HepG2 (cell line): Measurements from ENCODE around the gene FGD5. TPM values are rescaled to one million over a fixed set of nuclear protein-coding genes. Genes with fewer than 3 reads are reported as not detected.
A peak's percentile ranks its signal among the peaks of the same experiment; 100 is the strongest.

Source experiments
- CENPBD1 ChIP-seq: sonication (generic); formaldehyde crosslinking; IDR thresholded peaks from 2 replicates; pipeline ENCODE4 v1.8.0; 2022; ENCODE audit warnings: missing genetic modification reagents, low read depth, mild to moderate bottlenecking, borderline replicate concordance
- CREM ChIP-seq, 2 experiments: sonication (generic) in 1 of 2; formaldehyde crosslinking in 1 of 2; IDR thresholded peaks; 2 replicates each; pipeline versions ENCODE4 v1.4.0 to v1.6.1; 2016 to 2020; ENCODE audit warnings: antibody characterized with exemption in 1 of 2, mild to moderate bottlenecking in 1 of 2, missing genetic modification reagents in 1 of 2
- IRF2 ChIP-seq: IDR thresholded peaks from 2 replicates; pipeline ENCODE4 v1.6.1; 2018; ENCODE audit warnings: missing genetic modification reagents, missing compliant biosample characterization
- ISL2 ChIP-seq: sonication (generic); formaldehyde crosslinking; IDR thresholded peaks from 2 replicates; pipeline ENCODE4 v1.5.0; 2020; ENCODE audit warnings: missing genetic modification reagents
- LBX2 ChIP-seq: sonication (generic); formaldehyde crosslinking; IDR thresholded peaks from 2 replicates; pipeline ENCODE4 v1.5.0; 2020; ENCODE audit warnings: missing genetic modification reagents, mild to moderate bottlenecking, borderline replicate concordance
- MXD4 ChIP-seq: IDR thresholded peaks from 2 replicates; pipeline ENCODE4 v1.6.1; 2016; ENCODE audit warnings: mild to moderate bottlenecking, missing biosample characterization, missing genetic modification reagents
- NR2F6 ChIP-seq, 2 experiments: IDR thresholded peaks; 2 replicates each; pipeline ENCODE4 v1.6.1; 2016; ENCODE audit warnings: antibody characterized with exemption in 1 of 2, mild to moderate bottlenecking in 1 of 2
- PHF20 ChIP-seq: sonication (generic); formaldehyde crosslinking; IDR thresholded peaks from 2 replicates; pipeline ENCODE4 v1.5.0; 2020; ENCODE audit warnings: mild to moderate bottlenecking, missing genetic modification reagents
- RARA ChIP-seq: IDR thresholded peaks from 2 replicates; pipeline ENCODE4 v1.6.1; 2016; ENCODE audit warnings: missing genetic modification reagents, missing compliant biosample characterization
- SIN3A ChIP-seq: IDR thresholded peaks from 2 replicates; pipeline ENCODE4 v1.6.1; 2011; ENCODE audit warnings: low read depth, mild to moderate bottlenecking, control low read depth, low read length, borderline replicate concordance
- SSRP1 ChIP-seq: IDR thresholded peaks from 2 replicates; pipeline ENCODE4 v1.6.1; 2016; ENCODE audit warnings: control low read depth
- TBP ChIP-seq: sonication (generic); formaldehyde crosslinking; IDR thresholded peaks from 2 replicates; pipeline ENCODE4 v1.5.0; 2020; ENCODE audit warnings: missing genetic modification reagents
- THAP8 ChIP-seq: sonication (generic); formaldehyde crosslinking; IDR thresholded peaks from 2 replicates; pipeline ENCODE4 v1.5.1; 2020; ENCODE audit warnings: missing genetic modification reagents, mild to moderate bottlenecking, borderline replicate concordance
- XRCC5 ChIP-seq: fragments of 200-400 bp; formaldehyde crosslinking; optimal IDR thresholded peaks from 2 replicates; pipeline ENCODE3; 2017; ENCODE audit warnings: mild to moderate bottlenecking, low read length
- ZBTB1 ChIP-seq: sonication (generic); formaldehyde crosslinking; IDR thresholded peaks from 2 replicates; pipeline ENCODE4 v1.4.0; 2020; ENCODE audit warnings: missing genetic modification reagents, borderline replicate concordance
- ZBTB34 ChIP-seq: sonication (generic); formaldehyde crosslinking; IDR thresholded peaks from 2 replicates; pipeline ENCODE4 v1.8.0; 2022; ENCODE audit warnings: mild to moderate bottlenecking, missing genetic modification reagents
- ZNF3 ChIP-seq: IDR thresholded peaks from 2 replicates; pipeline ENCODE4 v1.7.0; 2017; ENCODE audit warnings: inconsistent platforms
- ZNF550 ChIP-seq: sonication (generic); formaldehyde crosslinking; IDR thresholded peaks from 2 replicates; pipeline ENCODE4 v1.4.0; 2020; ENCODE audit warnings: mild to moderate bottlenecking, missing genetic modification reagents, borderline replicate concordance
- ZNF552 ChIP-seq: sonication (generic); formaldehyde crosslinking; IDR thresholded peaks from 2 replicates; pipeline ENCODE4 v1.9.0; 2022; ENCODE audit warnings: missing genetic modification reagents, mild to moderate bottlenecking, borderline replicate concordance
- ZNF773 ChIP-seq: sonication (generic); formaldehyde crosslinking; IDR thresholded peaks from 2 replicates; pipeline ENCODE4 v1.4.0; 2020; ENCODE audit warnings: missing genetic modification reagents, borderline replicate concordance
- ZZZ3 ChIP-seq: sonication (generic); formaldehyde crosslinking; IDR thresholded peaks from 2 replicates; pipeline ENCODE4 v1.4.0; 2020; ENCODE audit warnings: missing genetic modification reagents, mild to moderate bottlenecking, borderline replicate concordance
- polyA plus RNA-seq, 8 experiments: library from polyadenylated mRNA; depleted of rRNA in 3 of 8; stranded (reverse) in 7 of 8; unstranded in 1 of 8; fragments of >200 nt; fragmentation: Illumina TruSeq in 4 of 8; extraction: Trizol in 4 of 8; gene quantifications; 2 replicates each; pipeline versions ENCODE4 v1.2.1 to v1.2.3, GENCODE V29; 2011 to 2016; ENCODE audit warnings: low read depth in 4 of 8, missing spikeins in 1 of 8, mixed read lengths in 1 of 8; ENCODE audit not compliant: insufficient read depth in 1 of 8
- total RNA-seq, 5 experiments: library from RNA; depleted of rRNA; stranded (reverse); fragments of >200 nt; fragmentation: Illumina TruSeq; extraction: Trizol; gene quantifications; 2 replicates each; pipeline ENCODE4 v1.2.3, GENCODE V29; 2016; ENCODE audit warnings: low read depth in 1 of 5

FGD5 gene
- total and polyA plus RNA-seq, 2 of the 13 experiments (the other 11 are each of a cell fraction or from before 2014, with no cell fraction given), result 0.17 TPM; not detected in 1

GRCh38 chr3:14947886-14948608, 129.3 kb downstream of the FGD5 start (continued):
- TF ChIP-seq ZBTB1 (CRISPR knock-in tag) (no peak), ZZZ3 (CRISPR knock-in tag) (no peak), PHF20 (CRISPR knock-in tag) (peak; percentile 15; the same call in 1 of the 2 replicates), MXD4 (CRISPR knock-in tag) (0 out of 2 replicates have a peak, but pooled peaks have one; percentile 25), ZNF773 (CRISPR knock-in tag) (no peak), ZNF550 (CRISPR knock-in tag) (no peak), TBP (no peak), SIN3A (peak; percentile 60; the same call in 1 of the 2 replicates), ISL2 (CRISPR knock-in tag) (peak; percentile 45; the same call in 1 of the 2 replicates), RARA (CRISPR knock-in tag) (peak; percentile 31; the same call in 1 of the 2 replicates), IRF2 (CRISPR knock-in tag) (no peak), THAP8 (CRISPR knock-in tag) (no peak), ZBTB34 (CRISPR knock-in tag) (no peak), CREM (IDR thresholded peaks at IDR 0.05) (peak; percentile 37; the same call in 1 of the 2 replicates), CREM (CRISPR knock-in tag; IDR thresholded peaks at IDR 0.05) (no peak), NR2F6 (IDR thresholded peaks at IDR 0.05) (no peak), NR2F6 (CRISPR knock-in tag; IDR thresholded peaks at IDR 0.05) (0 out of 2 replicates have a peak, but pooled peaks have one; percentile 10), ZNF3 (CRISPR knock-in tag) (no peak), SSRP1 (no peak), CENPBD1 (CRISPR knock-in tag) (no peak), LBX2 (no peak), XRCC5 (no peak), ZNF552 (no peak)
